Transverse colon (tissue), 4 donors: ENCODE data around the gene SHISA3. TPM values are rescaled to one million over a fixed set of nuclear protein-coding genes. Genes with fewer than 3 reads are reported as not detected.

Source experiments
- DNase-seq: peaks from one replicate; pipeline ENCODE4 v3.0.0-alpha.2; 2019
- H3K27ac ChIP-seq, 4 donors: fragments of 200-600 bp; sonication (generic); 2 replicates each; pipeline ENCODE4 v1.5.1; 2016 to 2018; ENCODE audit warnings: inconsistent platforms in 4 of 4
- H3K27me3 ChIP-seq: fragments of 200-600 bp; sonication (generic); 2 replicates; pipeline ENCODE4 v1.5.1; 2017; ENCODE audit warnings: inconsistent platforms
- H3K36me3 ChIP-seq, 4 donors: fragments of 200-600 bp; sonication (generic); 2 replicates each; pipeline ENCODE4 v1.5.1; 2017 to 2019; ENCODE audit warnings: inconsistent platforms in 4 of 4
- H3K4me1 ChIP-seq, 4 donors: fragments of 200-600 bp; sonication (generic); 2 replicates each; pipeline ENCODE4 v1.5.1; 2017 to 2020; ENCODE audit warnings: inconsistent platforms in 4 of 4
- H3K4me3 ChIP-seq, 4 donors: fragments of 200-600 bp; sonication (generic); 1 replicate in 1 of 4; 2 replicates in 3 of 4; pipeline versions ENCODE4 v1.5.1 to v1.6.1; 2017 to 2019; ENCODE audit warnings: inconsistent platforms in 4 of 4
- H3K9me3 ChIP-seq, 2 donors: fragments of 200-600 bp; sonication (generic); 2 replicates each; pipeline ENCODE4 v1.5.1; 2017 to 2019; ENCODE audit warnings: inconsistent platforms in 2 of 2
- CTCF ChIP-seq, 5 experiments: fragments of 200-600 bp in 3 of 5; fragments of 450-650 bp in 2 of 5; sonication (generic) in 3 of 5; IDR thresholded peaks; 1 replicate in 2 of 5; 2 replicates in 3 of 5; pipeline ENCODE4 v1.5.1; 2016 to 2017; ENCODE audit warnings: antibody characterized with exemption in 5 of 5, inconsistent platforms in 3 of 5, mild to moderate bottlenecking in 2 of 5, moderate library complexity in 1 of 5
- EP300 ChIP-seq: sonication (generic); formaldehyde crosslinking; IDR thresholded peaks from one replicate; pipeline ENCODE4 v1.6.1; 2017; ENCODE audit warnings: antibody characterized with exemption, low read depth
- POLR2A ChIP-seq: fragments of 450-650 bp; IDR thresholded peaks from one replicate; pipeline ENCODE4 v1.6.1; 2016; ENCODE audit warnings: antibody characterized with exemption, mild to moderate bottlenecking, moderate library complexity
- POLR2AphosphoS5 ChIP-seq, 3 donors: sonication (generic); formaldehyde crosslinking; IDR thresholded peaks; one replicate each; pipeline ENCODE4 v1.6.1; 2016; ENCODE audit warnings: antibody characterized with exemption in 3 of 3
- WGBS, 2 donors: methylation state at CpG; one replicate each; pipeline ENCODE4 v1.1.5; 2018; ENCODE audit warnings: low coverage in 1 of 2; 5-methylcytosine and 5-hydroxymethylcytosine counted together
- in situ Hi-C, 4 donors: fragments of 200-750 bp; cut with MboI; loops; one replicate each; pipeline versions ENCODE4 v1.15.0 to v1.15.1; 2017; ENCODE audit warnings: low sequenced_read_pairs in 3 of 4, low pct_ligation_motif_present in 1 of 4, low pct_unique_long_range_greater_than_20kb in 1 of 4
- intact Hi-C: fragments of 100-400 bp; cut with DNase I; formaldehyde crosslinking; loops from one replicate; pipeline ENCODE4 v1.15.1; 2023; ENCODE audit warnings: low total_unique reads
- total RNA-seq, 4 donors: library from RNA; depleted of rRNA; stranded (reverse); fragments of >200 nt; gene quantifications; one replicate each; pipeline ENCODE4 v1.1.0, GENCODE V29; 2016

Gene SHISA3
- total RNA-seq, 4 donors from 2014 or later = 1.1 to 1.7 (median 1.6) TPM; not detected in 1

GRCh38 chr4:42352049-42352448 is 45.2 kb upstream of the SHISA3 start:
- intact Hi-C loops (no loop called here), in situ Hi-C loops (no loop called here)
- Histone ChIP-seq H3K36me3 (no peaks in the 10 kb centered on the region), H3K27me3 (peaks cover 3% of the 10 kb centered on the region), H3K9me3 (no peaks in the 10 kb centered on the region), H3K4me3 (no peak overlapping the region), H3K27ac (no peak overlapping the region), H3K4me1 (no peaks in the 10 kb centered on the region)
- no peak for DNase-seq
- WGBS, 2 donors = 60 to 81% methylated on average over 1 to 3 of the region's 3 CpGs
- TF ChIP-seq POLR2AphosphoS5 (IDR thresholded peaks at IDR 0.05) (no peak), EP300 (no peak), CTCF (IDR thresholded peaks at IDR 0.05) (no peak), POLR2A (no peak)

GRCh38 chr4:42357325-42357724 is 40.0 kb upstream of the SHISA3 start:
- in situ Hi-C loops (no loop called here), intact Hi-C loops (no loop called here)
- no peak overlapping the region for H3K4me3 ChIP-seq
- no peaks in the 10 kb centered on the region for H3K9me3 ChIP-seq
- TF ChIP-seq EP300 (no peak), POLR2AphosphoS5 (IDR thresholded peaks at IDR 0.05) (no peak), CTCF (IDR thresholded peaks at IDR 0.05) (no peak), POLR2A (no peak)
- H3K4me1 ChIP-seq = no peaks in the 10 kb centered on the region
- H3K36me3 ChIP-seq = no peaks in the 10 kb centered on the region
- H3K27ac ChIP-seq = no peak overlapping the region
- peaks cover 3% of the 10 kb centered on the region for H3K27me3 ChIP-seq
- DNase-seq = no peak
- 69 to 83% methylated on average over 2 to 5 of the region's 5 CpGs for WGBS, 2 donors

GRCh38 chr4:42359711-42360110 is 37.6 kb upstream of the SHISA3 start:
- 44 to 48% methylated on average over 5 of the region's 5 CpGs for WGBS, 2 donors
- no peak for DNase-seq
- in situ Hi-C loops = no loop called here
- intact Hi-C loops = no loop called here
- Histone ChIP-seq H3K4me1 (no peaks in the 10 kb centered on the region), H3K9me3 (no peaks in the 10 kb centered on the region), H3K27ac (no peak overlapping the region), H3K4me3 (no peak overlapping the region), H3K36me3 (no peaks in the 10 kb centered on the region), H3K27me3 (peaks cover 3% of the 10 kb centered on the region)
- TF ChIP-seq POLR2AphosphoS5 (IDR thresholded peaks at IDR 0.05) = no peak
- no peak for TF ChIP-seq CTCF (IDR thresholded peaks at IDR 0.05)
- no peak for TF ChIP-seq EP300
- TF ChIP-seq POLR2A = no peak

- H3K4me3 ChIP-seq = no peak overlapping the region
- no peaks in the 10 kb centered on the region for H3K36me3 ChIP-seq
- DNase-seq = no peak
- peaks cover 3% of the 10 kb centered on the region for H3K27me3 ChIP-seq
- intact Hi-C loops = no loop called here
- no peaks in the 10 kb centered on the region for H3K9me3 ChIP-seq
- in situ Hi-C loops = no loop called here
- 40 to 45% methylated on average over 1 to 2 of the region's 2 CpGs for WGBS, 2 donors
- no peak overlapping the region for H3K27ac ChIP-seq
- H3K4me1 ChIP-seq = no peaks in the 10 kb centered on the region
- TF ChIP-seq CTCF (IDR thresholded peaks at IDR 0.05) (no peak), POLR2AphosphoS5 (IDR thresholded peaks at IDR 0.05) (no peak), EP300 (no peak), POLR2A (no peak)
These were observed 37.0 kb upstream of the SHISA3 start for GRCh38 chr4:42360256-42360669.
